Kidney epithelial cell (primary cell): Measurements from ENCODE around the gene MARS1. TPM values are rescaled to one million over a fixed set of nuclear protein-coding genes. Genes with fewer than 3 reads are reported as not detected.

Source experiments
- DNase-seq: peaks from one replicate; pipeline ENCODE4 v3.0.0-alpha.2; 2010; ENCODE audit warnings: low read depth
- H3K27me3 ChIP-seq: 2 replicates; pipeline ENCODE4 v1.6.0; 2011; ENCODE audit warnings: low read length; ENCODE audit not compliant: control insufficient read depth, insufficient read depth
- H3K36me3 ChIP-seq: 2 replicates; pipeline ENCODE4 v1.5.1; 2011; ENCODE audit warnings: low read length; ENCODE audit not compliant: control insufficient read depth, insufficient read depth
- H3K4me3 ChIP-seq: 2 replicates; pipeline ENCODE4 v1.5.1; 2011; ENCODE audit warnings: low read depth, mild to moderate bottlenecking, control low read depth, low read length
- total RNA-seq: library from RNA; depleted of rRNA; stranded (reverse); fragments of >200 nt; gene quantifications from 2 replicates; pipeline ENCODE4 v1.2.3, GENCODE V29; 2015
- TF ChIP-seq, protein P1 (sequence below): IDR thresholded peaks from 2 replicates; pipeline ENCODE4 v1.5.1; 2011; ENCODE audit warnings: mild to moderate bottlenecking, moderate library complexity, low read length, control low read depth, inconsistent platforms; ENCODE audit not compliant: insufficient read depth, poor library complexity, severe bottlenecking

MARS1 gene
- total RNA-seq, 1 donor from 2014 or later: 268 TPM

DNA sequence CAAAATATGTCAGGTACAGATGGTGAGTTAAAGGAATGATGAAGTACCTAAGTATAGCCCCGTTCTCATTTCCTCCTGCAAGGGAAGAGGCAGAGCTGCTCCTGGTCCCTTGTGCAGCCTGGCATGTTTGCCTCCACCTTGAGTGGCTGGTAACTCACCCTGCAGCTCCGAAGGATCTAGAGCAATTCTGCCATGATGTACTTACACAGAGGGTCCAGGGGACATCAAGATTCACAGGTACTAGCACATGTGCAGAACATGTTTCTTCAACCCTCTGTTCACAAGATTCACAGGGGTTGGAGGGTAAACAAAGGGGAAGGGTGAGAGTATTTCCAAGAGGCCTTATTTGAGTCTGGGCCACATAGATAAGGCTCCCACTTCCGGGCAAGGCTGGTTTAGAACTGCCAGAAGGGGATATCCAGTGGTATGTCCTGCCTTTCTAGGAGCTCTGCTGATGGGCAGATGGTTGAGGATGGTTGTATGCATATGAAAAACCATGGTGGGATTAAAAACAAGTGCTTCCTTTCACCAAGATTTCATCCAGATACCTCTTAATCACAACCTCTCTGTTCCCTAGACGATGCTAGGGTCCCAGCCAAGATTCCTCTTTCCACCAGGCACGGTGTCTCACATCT, 51.4 kb downstream of the MARS1 start:
- no peak overlapping the region for H3K4me3 ChIP-seq
- TF ChIP-seq, protein P1, sequence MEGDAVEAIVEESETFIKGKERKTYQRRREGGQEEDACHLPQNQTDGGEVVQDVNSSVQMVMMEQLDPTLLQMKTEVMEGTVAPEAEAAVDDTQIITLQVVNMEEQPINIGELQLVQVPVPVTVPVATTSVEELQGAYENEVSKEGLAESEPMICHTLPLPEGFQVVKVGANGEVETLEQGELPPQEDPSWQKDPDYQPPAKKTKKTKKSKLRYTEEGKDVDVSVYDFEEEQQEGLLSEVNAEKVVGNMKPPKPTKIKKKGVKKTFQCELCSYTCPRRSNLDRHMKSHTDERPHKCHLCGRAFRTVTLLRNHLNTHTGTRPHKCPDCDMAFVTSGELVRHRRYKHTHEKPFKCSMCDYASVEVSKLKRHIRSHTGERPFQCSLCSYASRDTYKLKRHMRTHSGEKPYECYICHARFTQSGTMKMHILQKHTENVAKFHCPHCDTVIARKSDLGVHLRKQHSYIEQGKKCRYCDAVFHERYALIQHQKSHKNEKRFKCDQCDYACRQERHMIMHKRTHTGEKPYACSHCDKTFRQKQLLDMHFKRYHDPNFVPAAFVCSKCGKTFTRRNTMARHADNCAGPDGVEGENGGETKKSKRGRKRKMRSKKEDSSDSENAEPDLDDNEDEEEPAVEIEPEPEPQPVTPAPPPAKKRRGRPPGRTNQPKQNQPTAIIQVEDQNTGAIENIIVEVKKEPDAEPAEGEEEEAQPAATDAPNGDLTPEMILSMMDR: no peak
- H3K27me3 ChIP-seq: no peaks in the 10 kb centered on the region
- H3K36me3 ChIP-seq: no peaks in the 10 kb centered on the region
- DNase-seq: no peak

DNA sequence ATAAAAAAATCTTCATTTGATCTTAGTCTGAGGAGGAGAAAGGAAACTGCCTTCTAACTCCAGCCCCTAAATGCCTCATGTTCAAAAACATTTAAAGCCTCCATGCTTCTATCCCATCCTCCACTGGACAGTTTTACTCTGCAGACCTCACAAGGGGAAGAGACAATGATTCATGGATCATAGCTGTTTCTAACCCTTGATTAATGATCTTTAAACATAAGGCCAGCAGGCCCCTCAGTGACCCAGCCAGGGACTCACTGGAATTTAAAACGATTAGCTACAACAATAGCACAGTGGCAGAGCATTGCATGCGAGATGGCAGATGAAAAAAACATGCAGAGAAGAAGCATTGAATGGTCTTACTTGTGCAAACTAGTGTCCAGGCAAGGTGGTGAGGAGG, 53.1 kb downstream of the MARS1 start:
- no peak for DNase-seq
- TF ChIP-seq, protein P1: no peak
- Histone ChIP-seq H3K36me3 (no peaks in the 10 kb centered on the region), H3K27me3 (no peaks in the 10 kb centered on the region), H3K4me3 (no peak overlapping the region)

DNA sequence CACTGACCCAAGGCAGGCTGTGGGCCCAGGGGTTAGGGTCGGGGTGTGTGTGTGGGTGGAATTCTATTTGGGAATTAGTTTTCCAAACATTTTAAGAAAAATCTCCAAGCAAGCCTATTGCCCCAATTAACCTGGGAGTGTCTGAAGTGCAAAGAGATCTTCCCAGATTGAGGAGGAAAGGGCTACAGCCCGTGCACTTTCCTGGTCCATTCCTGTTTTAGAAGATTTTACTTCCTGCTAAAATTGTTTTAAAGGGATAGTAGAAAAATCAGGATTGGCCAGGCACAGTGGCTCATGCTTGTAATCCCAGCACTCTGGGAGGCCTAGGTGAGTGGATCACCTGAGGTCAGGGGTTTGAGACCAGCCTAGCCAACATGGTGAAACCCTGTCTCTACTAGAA, 53.8 kb downstream of the MARS1 start:
- Histone ChIP-seq H3K27me3 (no peaks in the 10 kb centered on the region), H3K36me3 (no peaks in the 10 kb centered on the region), H3K4me3 (no peak overlapping the region)
- DNase-seq: no peak
- TF ChIP-seq, protein P1: no peak

DNA sequence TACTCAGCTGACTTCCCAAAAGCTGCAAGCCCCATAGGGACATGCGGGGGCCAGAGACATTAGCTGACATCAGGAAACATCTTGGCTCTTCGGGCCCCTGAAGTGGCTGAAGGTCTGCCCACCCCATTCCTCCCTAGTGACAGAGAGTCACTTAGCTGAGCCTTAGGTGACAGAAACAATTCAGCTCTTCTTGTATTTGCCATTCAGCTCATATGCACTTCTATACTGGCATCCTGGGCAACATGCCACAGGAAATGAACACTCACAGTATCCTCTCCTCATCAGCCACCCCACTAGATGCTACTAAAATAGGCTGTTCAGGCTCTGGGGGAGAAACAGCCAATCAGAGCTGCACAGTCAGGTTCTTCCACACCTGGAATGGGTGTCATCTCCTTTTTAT, 55.7 kb downstream of the MARS1 start:
- no peaks in the 10 kb centered on the region for H3K36me3 ChIP-seq
- peaks cover 3% of the 10 kb centered on the region for H3K27me3 ChIP-seq
- TF ChIP-seq, protein P1: no peak
- H3K4me3 ChIP-seq: no peak overlapping the region
- DNase-seq: no peak

DNA sequence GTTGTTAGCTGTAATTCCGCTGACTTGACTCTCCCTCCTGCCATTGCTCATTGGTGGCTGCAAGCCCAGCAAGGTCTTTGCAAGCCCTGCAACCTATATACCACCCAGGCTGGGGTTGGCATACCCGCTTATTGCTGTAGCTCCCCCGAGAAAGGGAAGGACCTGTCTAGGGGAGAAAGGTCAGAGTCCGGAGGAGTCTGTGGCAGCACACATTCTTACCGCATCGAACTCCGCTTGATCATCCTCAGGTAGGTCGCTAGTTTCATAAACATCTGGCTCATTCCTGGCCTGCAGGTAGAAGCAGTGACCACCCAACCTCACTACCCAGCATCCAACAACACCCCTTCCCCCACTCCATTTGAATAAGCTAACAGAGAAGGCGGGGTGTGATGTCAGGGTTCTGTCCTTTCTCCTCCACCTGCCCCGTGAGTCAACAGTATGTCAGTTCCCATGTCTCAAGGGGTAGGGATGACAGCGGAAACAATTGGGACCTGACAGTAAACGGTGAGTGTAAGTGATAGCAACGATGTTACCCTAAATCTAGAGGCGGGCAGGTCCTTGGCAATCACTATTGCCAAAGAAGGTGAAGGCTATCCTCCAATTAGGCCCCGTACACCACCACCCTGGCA, 58.1 kb downstream of the MARS1 start:
- DNase-seq: no peak
- Histone ChIP-seq H3K4me3 (peak overlapping the region; percentile 85), H3K36me3 (no peaks in the 10 kb centered on the region), H3K27me3 (peaks cover 8% of the 10 kb centered on the region)
- TF ChIP-seq, protein P1: no peak
